SK-N-SH treated with all-trans-retinoic acid at 6 μM for 48 hours (cell line): ENCODE results near the gene APEH.

ENCODE experiments used
- BACH2 ChIP-seq: fragments of 250-450 bp; sonication (Bioruptor Pico); IDR thresholded peaks from 2 replicates; pipeline ENCODE4 v1.9.0; 2021; ENCODE audit warnings: mild to moderate bottlenecking, borderline replicate concordance
- ESRRG ChIP-seq: fragments of 250-450 bp; sonication (Bioruptor Pico); IDR thresholded peaks from 2 replicates; pipeline ENCODE4 v1.6.1; 2021; ENCODE audit warnings: mild to moderate bottlenecking
- ISL1 ChIP-seq: fragments of 250-450 bp; sonication (Bioruptor Pico); IDR thresholded peaks from 2 replicates; pipeline ENCODE4 v2.1.2; 2022; ENCODE audit warnings: mild to moderate bottlenecking, moderate library complexity
- RARB ChIP-seq: fragments of 250-450 bp; sonication (Bioruptor Pico); IDR thresholded peaks from 2 replicates; pipeline ENCODE4 v1.8.0; 2021; ENCODE audit warnings: mild to moderate bottlenecking, moderate library complexity
- TF ChIP-seq, protein P1 (sequence below): fragments of 250-450 bp; sonication (Bioruptor Pico); IDR thresholded peaks from 2 replicates; pipeline ENCODE4 v1.5.1; 2021; ENCODE audit warnings: mild to moderate bottlenecking, moderate library complexity
- TF ChIP-seq, protein P2 (sequence below): fragments of 250-450 bp; sonication (Bioruptor Pico); IDR thresholded peaks from 2 replicates; pipeline ENCODE4 v1.5.0; 2020; ENCODE audit warnings: mild to moderate bottlenecking, moderate library complexity

DNA sequence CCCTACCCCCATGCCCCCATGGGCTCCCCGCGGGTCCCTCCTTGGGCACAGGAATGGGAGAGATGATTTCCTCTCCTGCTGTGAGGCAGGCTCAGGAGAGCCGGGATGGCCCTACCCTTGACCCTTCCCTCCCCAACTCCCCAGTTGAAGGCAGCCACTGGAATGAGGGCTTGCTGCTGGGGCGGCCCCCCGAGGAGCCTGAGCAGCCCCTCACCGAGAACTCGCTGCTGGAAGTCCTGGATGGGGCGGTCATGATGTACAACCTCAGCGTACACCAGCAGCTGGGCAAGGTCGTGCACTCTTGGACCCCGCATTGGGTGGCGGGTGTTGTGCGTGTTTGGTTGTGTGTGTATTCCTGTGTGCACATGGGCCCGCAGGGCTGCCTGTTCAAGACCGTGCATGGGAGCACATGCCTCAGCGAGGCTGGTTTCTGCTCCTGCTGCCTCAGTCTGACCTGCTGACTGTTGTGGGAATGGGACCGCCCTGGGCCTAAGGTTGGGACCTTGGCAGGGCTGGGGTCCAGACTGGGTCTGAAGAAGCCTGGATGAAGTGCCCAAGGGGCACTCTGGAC, 31.3 kb downstream of the APEH start:
- TF ChIP-seq ISL1: no peak
- TF ChIP-seq, protein P1, sequence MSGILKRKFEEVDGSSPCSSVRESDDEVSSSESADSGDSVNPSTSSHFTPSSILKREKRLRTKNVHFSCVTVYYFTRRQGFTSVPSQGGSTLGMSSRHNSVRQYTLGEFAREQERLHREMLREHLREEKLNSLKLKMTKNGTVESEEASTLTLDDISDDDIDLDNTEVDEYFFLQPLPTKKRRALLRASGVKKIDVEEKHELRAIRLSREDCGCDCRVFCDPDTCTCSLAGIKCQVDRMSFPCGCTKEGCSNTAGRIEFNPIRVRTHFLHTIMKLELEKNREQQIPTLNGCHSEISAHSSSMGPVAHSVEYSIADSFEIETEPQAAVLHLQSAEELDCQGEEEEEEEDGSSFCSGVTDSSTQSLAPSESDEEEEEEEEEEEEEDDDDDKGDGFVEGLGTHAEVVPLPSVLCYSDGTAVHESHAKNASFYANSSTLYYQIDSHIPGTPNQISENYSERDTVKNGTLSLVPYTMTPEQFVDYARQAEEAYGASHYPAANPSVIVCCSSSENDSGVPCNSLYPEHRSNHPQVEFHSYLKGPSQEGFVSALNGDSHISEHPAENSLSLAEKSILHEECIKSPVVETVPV (CRISPR knock-in tag): no peak
- TF ChIP-seq BACH2 (CRISPR knock-in tag): no peak
- no peak for TF ChIP-seq ESRRG
- TF ChIP-seq RARB (CRISPR knock-in tag): no peak
- TF ChIP-seq, protein P2, sequence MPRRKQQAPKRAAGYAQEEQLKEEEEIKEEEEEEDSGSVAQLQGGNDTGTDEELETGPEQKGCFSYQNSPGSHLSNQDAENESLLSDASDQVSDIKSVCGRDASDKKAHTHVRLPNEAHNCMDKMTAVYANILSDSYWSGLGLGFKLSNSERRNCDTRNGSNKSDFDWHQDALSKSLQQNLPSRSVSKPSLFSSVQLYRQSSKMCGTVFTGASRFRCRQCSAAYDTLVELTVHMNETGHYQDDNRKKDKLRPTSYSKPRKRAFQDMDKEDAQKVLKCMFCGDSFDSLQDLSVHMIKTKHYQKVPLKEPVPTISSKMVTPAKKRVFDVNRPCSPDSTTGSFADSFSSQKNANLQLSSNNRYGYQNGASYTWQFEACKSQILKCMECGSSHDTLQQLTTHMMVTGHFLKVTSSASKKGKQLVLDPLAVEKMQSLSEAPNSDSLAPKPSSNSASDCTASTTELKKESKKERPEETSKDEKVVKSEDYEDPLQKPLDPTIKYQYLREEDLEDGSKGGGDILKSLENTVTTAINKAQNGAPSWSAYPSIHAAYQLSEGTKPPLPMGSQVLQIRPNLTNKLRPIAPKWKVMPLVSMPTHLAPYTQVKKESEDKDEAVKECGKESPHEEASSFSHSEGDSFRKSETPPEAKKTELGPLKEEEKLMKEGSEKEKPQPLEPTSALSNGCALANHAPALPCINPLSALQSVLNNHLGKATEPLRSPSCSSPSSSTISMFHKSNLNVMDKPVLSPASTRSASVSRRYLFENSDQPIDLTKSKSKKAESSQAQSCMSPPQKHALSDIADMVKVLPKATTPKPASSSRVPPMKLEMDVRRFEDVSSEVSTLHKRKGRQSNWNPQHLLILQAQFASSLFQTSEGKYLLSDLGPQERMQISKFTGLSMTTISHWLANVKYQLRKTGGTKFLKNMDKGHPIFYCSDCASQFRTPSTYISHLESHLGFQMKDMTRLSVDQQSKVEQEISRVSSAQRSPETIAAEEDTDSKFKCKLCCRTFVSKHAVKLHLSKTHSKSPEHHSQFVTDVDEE (CRISPR knock-in tag): no peak
